ENCODE measurements around the gene TMEM150A.
"Not testable (repeated sequence)": the region's sequence is repeated elsewhere in the genome, so short reads cannot be mapped to it uniquely, and the experiment has no call there.

TMEM150A gene

DNA sequence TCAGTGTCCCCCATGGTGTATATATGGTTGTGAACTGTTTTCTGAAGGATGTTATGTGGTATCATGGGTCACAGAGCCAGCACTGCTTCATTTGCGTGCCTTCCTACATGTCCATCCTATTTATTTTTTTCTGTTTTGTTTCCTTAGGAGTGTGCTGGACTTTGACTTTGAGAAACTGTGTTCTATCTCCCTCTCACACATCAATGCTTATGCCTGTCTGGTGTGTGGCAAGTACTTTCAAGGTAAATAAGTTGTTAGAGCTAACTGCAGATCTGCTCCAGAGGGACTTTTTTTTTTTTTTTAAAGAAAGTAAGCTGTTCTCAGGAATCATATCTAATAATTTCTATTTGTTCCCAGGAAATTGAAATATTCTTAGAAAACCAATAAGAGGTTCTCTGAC, 18.8 kb upstream of the TMEM150A start:
- H3K36me3 ChIP-seq (ENCODE audit: control insufficient read depth, low read length) = peaks cover 86% of the 10 kb centered on the region

DNA sequence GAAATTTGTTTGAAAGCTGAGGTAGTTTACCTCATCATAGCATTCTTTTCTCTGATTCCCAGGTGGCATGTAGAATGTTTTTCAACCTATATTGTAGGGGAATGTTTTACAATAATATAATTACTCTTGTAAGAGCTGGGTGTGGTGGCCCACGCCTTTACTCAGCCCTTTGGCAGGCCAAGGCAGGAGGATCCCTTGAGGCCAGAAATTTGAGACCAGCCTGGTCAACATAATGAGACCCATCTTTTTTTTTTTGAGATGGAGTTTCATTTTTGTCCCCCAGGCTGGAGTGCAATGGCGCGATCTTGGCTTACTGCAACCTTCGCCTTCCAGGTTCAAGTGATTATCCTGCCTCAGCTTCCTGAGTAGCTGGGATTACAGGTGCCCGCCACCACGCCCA, 17.1 kb upstream of the TMEM150A start:
- H3K4me2 ChIP-seq (ENCODE audit: low read length) = no peak overlapping the region
- H3K27me3 ChIP-seq (ENCODE audit: control insufficient read depth, low read length) = no peaks in the 10 kb centered on the region
- H3K27ac ChIP-seq (ENCODE audit: low read depth, low read length) = no peak overlapping the region
- peaks cover 75% of the 10 kb centered on the region for H3K79me2 ChIP-seq (ENCODE audit: control insufficient read depth, low read length)
- TF ChIP-seq CTCF (IDR thresholded peaks at IDR 0.05; ENCODE audit: low read depth, low read length, poor library complexity, severe bottlenecking) (no peak), EZH2phosphoT487 (IDR thresholded peaks at IDR 0.05; ENCODE audit: borderline replicate concordance, low read length) (no peak)
- no peak overlapping the region for H3K4me3 ChIP-seq (ENCODE audit: low read length)
- H3F3A ChIP-seq (ENCODE audit: control insufficient read depth, insufficient read depth) = peaks cover 6% of the 10 kb centered on the region
- peaks cover 24% of the 10 kb centered on the region for H3K4me1 ChIP-seq (ENCODE audit: control insufficient read depth, low read length)
- H3K9me3 ChIP-seq (ENCODE audit: control insufficient read depth, insufficient read depth, low read length) = no peaks in the 10 kb centered on the region
- peaks cover 23% of the 10 kb centered on the region for H4K20me1 ChIP-seq (ENCODE audit: control insufficient read depth, insufficient read depth, low read depth, low read length)
- H3K36me3 ChIP-seq (ENCODE audit: control insufficient read depth, low read length) = peaks cover 70% of the 10 kb centered on the region
- H3K9me2 ChIP-seq (replicated peaks; ENCODE audit: control insufficient read depth, low read length) = no peaks in the 10 kb centered on the region

More for the DNA sequence above, 18.8 kb upstream of the TMEM150A start:
- H3K4me2 ChIP-seq (ENCODE audit: low read length) = no peak overlapping the region
- no peaks in the 10 kb centered on the region for H3K9me3 ChIP-seq (ENCODE audit: control insufficient read depth, insufficient read depth, low read length)
- H3K79me2 ChIP-seq (ENCODE audit: control insufficient read depth, low read length) = peaks cover 68% of the 10 kb centered on the region
- TF ChIP-seq CTCF (IDR thresholded peaks at IDR 0.05; ENCODE audit: low read depth, low read length, poor library complexity, severe bottlenecking) = no peak
- no peak for TF ChIP-seq EZH2phosphoT487 (IDR thresholded peaks at IDR 0.05; ENCODE audit: borderline replicate concordance, low read length)
- no peak overlapping the region for H3K27ac ChIP-seq (ENCODE audit: low read depth, low read length)
- H3K4me1 ChIP-seq (ENCODE audit: control insufficient read depth, low read length) = peaks cover 17% of the 10 kb centered on the region
- peaks cover 6% of the 10 kb centered on the region for H3F3A ChIP-seq (ENCODE audit: control insufficient read depth, insufficient read depth)
- H4K20me1 ChIP-seq (ENCODE audit: control insufficient read depth, insufficient read depth, low read depth, low read length) = peaks cover 23% of the 10 kb centered on the region
- no peaks in the 10 kb centered on the region for H3K27me3 ChIP-seq (ENCODE audit: control insufficient read depth, low read length)
- no peaks in the 10 kb centered on the region for H3K9me2 ChIP-seq (replicated peaks; ENCODE audit: control insufficient read depth, low read length)
- no peak overlapping the region for H3K4me3 ChIP-seq (ENCODE audit: low read length)

- peaks cover 64% of the 10 kb centered on the region for H3K79me2 ChIP-seq (ENCODE audit: control insufficient read depth, low read length)
- H3K27ac ChIP-seq (ENCODE audit: low read depth, low read length); H3K27me3 ChIP-seq (ENCODE audit: control insufficient read depth, low read length); H3K9me2 ChIP-seq (replicated peaks; ENCODE audit: control insufficient read depth, low read length); H3K9me3 ChIP-seq (ENCODE audit: control insufficient read depth, insufficient read depth, low read length): not testable (repeated sequence)
- H3K4me2 ChIP-seq (ENCODE audit: low read length) = peak overlapping the region; percentile 70
- H3K4me1 ChIP-seq (ENCODE audit: control insufficient read depth, low read length) = peaks cover 26% of the 10 kb centered on the region
- peaks cover 52% of the 10 kb centered on the region for H3K36me3 ChIP-seq (ENCODE audit: control insufficient read depth, low read length)
- peaks cover 20% of the 10 kb centered on the region for H4K20me1 ChIP-seq (ENCODE audit: control insufficient read depth, insufficient read depth, low read depth, low read length)
- H3K4me3 ChIP-seq (ENCODE audit: low read length) = peak overlapping the region; percentile 78
- peaks cover 18% of the 10 kb centered on the region for H3F3A ChIP-seq (ENCODE audit: control insufficient read depth, insufficient read depth)
Observed at GRCh38 chr2:85617723-85618122, 15.2 kb upstream of the TMEM150A start.

- peak overlapping the region; percentile 78 for H3K4me3 ChIP-seq (ENCODE audit: low read length)
Observed at GRCh38 chr2:85615413-85615728, 12.9 kb upstream of the TMEM150A start.

GRCh38 chr2:85614757-85615156, 12.3 kb upstream of the TMEM150A start:
- H3K4me2 ChIP-seq (ENCODE audit: low read length); H3K27ac ChIP-seq (ENCODE audit: low read depth, low read length); H3K4me3 ChIP-seq (ENCODE audit: low read length); H3K27me3 ChIP-seq (ENCODE audit: control insufficient read depth, low read length); H3K9me2 ChIP-seq (replicated peaks; ENCODE audit: control insufficient read depth, low read length); H3K9me3 ChIP-seq (ENCODE audit: control insufficient read depth, insufficient read depth, low read length): not testable (repeated sequence)
- peaks cover 18% of the 10 kb centered on the region for H4K20me1 ChIP-seq (ENCODE audit: control insufficient read depth, insufficient read depth, low read depth, low read length)
- H3K79me2 ChIP-seq (ENCODE audit: control insufficient read depth, low read length) = peaks cover 65% of the 10 kb centered on the region
- peaks cover 37% of the 10 kb centered on the region for H3K36me3 ChIP-seq (ENCODE audit: control insufficient read depth, low read length)
- peaks cover 43% of the 10 kb centered on the region for H3K4me1 ChIP-seq (ENCODE audit: control insufficient read depth, low read length)
- H3F3A ChIP-seq (ENCODE audit: control insufficient read depth, insufficient read depth) = peaks cover 16% of the 10 kb centered on the region

More at GRCh38 chr2:85615413-85615728, 12.9 kb upstream of the TMEM150A start:
- H3K79me2 ChIP-seq (ENCODE audit: control insufficient read depth, low read length) = peaks cover 67% of the 10 kb centered on the region
- H3K9me3 ChIP-seq (ENCODE audit: control insufficient read depth, insufficient read depth, low read length) = no peaks in the 10 kb centered on the region
- H3K4me1 ChIP-seq (ENCODE audit: control insufficient read depth, low read length) = peaks cover 40% of the 10 kb centered on the region
- H3K36me3 ChIP-seq (ENCODE audit: control insufficient read depth, low read length) = peaks cover 39% of the 10 kb centered on the region
- TF ChIP-seq CTCF (IDR thresholded peaks at IDR 0.05; ENCODE audit: low read depth, low read length, poor library complexity, severe bottlenecking) (no peak), EZH2phosphoT487 (IDR thresholded peaks at IDR 0.05; ENCODE audit: borderline replicate concordance, low read length) (no peak)
- no peaks in the 10 kb centered on the region for H3K9me2 ChIP-seq (replicated peaks; ENCODE audit: control insufficient read depth, low read length)
- peak overlapping the region; percentile 70 for H3K4me2 ChIP-seq (ENCODE audit: low read length)
- H4K20me1 ChIP-seq (ENCODE audit: control insufficient read depth, insufficient read depth, low read depth, low read length) = peaks cover 18% of the 10 kb centered on the region
- H3F3A ChIP-seq (ENCODE audit: control insufficient read depth, insufficient read depth) = peaks cover 16% of the 10 kb centered on the region
- H3K27me3 ChIP-seq (ENCODE audit: control insufficient read depth, low read length) = no peaks in the 10 kb centered on the region
- H3K27ac ChIP-seq (ENCODE audit: low read depth, low read length) = no peak overlapping the region

Data from DOHH2 (cell line).